Testis (tissue), 2 donors: ENCODE data around the gene FARP1.

Source experiments
- POLR2A ChIP-seq: fragments of 450-650 bp; IDR thresholded peaks from one replicate; pipeline ENCODE4 v1.6.1; 2017; ENCODE audit warnings: antibody characterized with exemption, mild to moderate bottlenecking, moderate library complexity
- TF ChIP-seq, protein P1 (sequence below), 3 experiments: fragments of 450-650 bp in 2 of 3; fragments of 200-600 bp in 1 of 3; sonication (generic) in 1 of 3; IDR thresholded peaks; one replicate each; pipeline ENCODE4 v1.5.1; 2016 to 2019; ENCODE audit warnings: antibody characterized with exemption in 3 of 3, mild to moderate bottlenecking in 2 of 3, moderate library complexity in 1 of 3

DNA sequence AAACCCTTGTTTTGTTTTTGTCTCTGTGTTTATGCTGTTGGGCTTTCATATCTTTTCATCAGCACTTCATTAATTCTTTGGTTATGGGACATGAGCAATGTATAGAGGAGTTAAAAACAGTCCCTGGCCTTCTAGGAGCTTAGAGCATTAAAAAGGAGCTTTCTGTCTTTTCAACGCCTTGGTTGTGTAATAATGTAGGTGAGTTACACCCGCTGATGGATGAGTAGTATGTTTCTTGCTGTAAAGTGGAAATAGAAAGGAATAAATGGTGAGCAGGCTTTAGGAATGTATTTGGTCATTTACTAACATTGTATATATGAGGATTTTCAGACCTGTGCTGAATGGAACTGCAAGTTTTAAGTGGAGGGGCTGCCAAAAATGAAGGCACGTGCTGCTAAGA is 155.7 kb downstream of the FARP1 start:
- TF ChIP-seq, protein P1, sequence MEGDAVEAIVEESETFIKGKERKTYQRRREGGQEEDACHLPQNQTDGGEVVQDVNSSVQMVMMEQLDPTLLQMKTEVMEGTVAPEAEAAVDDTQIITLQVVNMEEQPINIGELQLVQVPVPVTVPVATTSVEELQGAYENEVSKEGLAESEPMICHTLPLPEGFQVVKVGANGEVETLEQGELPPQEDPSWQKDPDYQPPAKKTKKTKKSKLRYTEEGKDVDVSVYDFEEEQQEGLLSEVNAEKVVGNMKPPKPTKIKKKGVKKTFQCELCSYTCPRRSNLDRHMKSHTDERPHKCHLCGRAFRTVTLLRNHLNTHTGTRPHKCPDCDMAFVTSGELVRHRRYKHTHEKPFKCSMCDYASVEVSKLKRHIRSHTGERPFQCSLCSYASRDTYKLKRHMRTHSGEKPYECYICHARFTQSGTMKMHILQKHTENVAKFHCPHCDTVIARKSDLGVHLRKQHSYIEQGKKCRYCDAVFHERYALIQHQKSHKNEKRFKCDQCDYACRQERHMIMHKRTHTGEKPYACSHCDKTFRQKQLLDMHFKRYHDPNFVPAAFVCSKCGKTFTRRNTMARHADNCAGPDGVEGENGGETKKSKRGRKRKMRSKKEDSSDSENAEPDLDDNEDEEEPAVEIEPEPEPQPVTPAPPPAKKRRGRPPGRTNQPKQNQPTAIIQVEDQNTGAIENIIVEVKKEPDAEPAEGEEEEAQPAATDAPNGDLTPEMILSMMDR (IDR thresholded peaks at IDR 0.05), result no peak
- no peak for TF ChIP-seq POLR2A
